Panc1 (cell line): ENCODE results near the gene PAX2.

Experiments used
- POLR2AphosphoS5 ChIP-seq: IDR thresholded peaks from 2 replicates; pipeline ENCODE4 v1.6.1; 2012; ENCODE audit warnings: mild to moderate bottlenecking, low read depth, low read length, moderate library complexity
- REST ChIP-seq, 2 experiments: IDR thresholded peaks; 2 replicates each; pipeline ENCODE4 v1.6.1; 2011 to 2012; ENCODE audit warnings: low read depth in 2 of 2, control low read depth in 1 of 2, low read length in 1 of 2, mild to moderate bottlenecking in 1 of 2, moderate library complexity in 1 of 2; ENCODE audit not compliant: insufficient read depth in 1 of 2
- SIN3A ChIP-seq: IDR thresholded peaks from 2 replicates; pipeline ENCODE4 v1.6.1; 2012; ENCODE audit warnings: low read depth, mild to moderate bottlenecking, low read length, moderate library complexity, borderline replicate concordance; ENCODE audit not compliant: insufficient read depth
- TCF7L2 ChIP-seq: IDR thresholded peaks from 2 replicates; pipeline ENCODE4 v1.6.1; 2011; ENCODE audit warnings: mild to moderate bottlenecking, low read depth, low read length, inconsistent platforms
- TF ChIP-seq, protein P1 (sequence below): fragments of 450-650 bp; IDR thresholded peaks from 2 replicates; pipeline ENCODE4 v1.5.1; 2017; ENCODE audit warnings: mild to moderate bottlenecking

- TF ChIP-seq, protein P1, sequence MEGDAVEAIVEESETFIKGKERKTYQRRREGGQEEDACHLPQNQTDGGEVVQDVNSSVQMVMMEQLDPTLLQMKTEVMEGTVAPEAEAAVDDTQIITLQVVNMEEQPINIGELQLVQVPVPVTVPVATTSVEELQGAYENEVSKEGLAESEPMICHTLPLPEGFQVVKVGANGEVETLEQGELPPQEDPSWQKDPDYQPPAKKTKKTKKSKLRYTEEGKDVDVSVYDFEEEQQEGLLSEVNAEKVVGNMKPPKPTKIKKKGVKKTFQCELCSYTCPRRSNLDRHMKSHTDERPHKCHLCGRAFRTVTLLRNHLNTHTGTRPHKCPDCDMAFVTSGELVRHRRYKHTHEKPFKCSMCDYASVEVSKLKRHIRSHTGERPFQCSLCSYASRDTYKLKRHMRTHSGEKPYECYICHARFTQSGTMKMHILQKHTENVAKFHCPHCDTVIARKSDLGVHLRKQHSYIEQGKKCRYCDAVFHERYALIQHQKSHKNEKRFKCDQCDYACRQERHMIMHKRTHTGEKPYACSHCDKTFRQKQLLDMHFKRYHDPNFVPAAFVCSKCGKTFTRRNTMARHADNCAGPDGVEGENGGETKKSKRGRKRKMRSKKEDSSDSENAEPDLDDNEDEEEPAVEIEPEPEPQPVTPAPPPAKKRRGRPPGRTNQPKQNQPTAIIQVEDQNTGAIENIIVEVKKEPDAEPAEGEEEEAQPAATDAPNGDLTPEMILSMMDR: no peak
- TF ChIP-seq REST (IDR thresholded peaks at IDR 0.05; ENCODE audit: insufficient read depth in 1 of 2, low read depth in 2 of 2, low read length in 1 of 2) (no peak), POLR2AphosphoS5 (no peak), SIN3A (no peak), TCF7L2 (no peak)
Measured at GRCh38 chr10:100827819-100828737, 82.7 kb downstream of the PAX2 start.
